Measurements from ENCODE around the gene AP5S1.
A peak's percentile ranks its signal among the peaks of the same experiment; 100 is the strongest.
"Not testable (repeated sequence)": the region's sequence is repeated elsewhere in the genome, so short reads cannot be mapped to it uniquely, and the experiment has no call there.

Gene AP5S1

DNA sequence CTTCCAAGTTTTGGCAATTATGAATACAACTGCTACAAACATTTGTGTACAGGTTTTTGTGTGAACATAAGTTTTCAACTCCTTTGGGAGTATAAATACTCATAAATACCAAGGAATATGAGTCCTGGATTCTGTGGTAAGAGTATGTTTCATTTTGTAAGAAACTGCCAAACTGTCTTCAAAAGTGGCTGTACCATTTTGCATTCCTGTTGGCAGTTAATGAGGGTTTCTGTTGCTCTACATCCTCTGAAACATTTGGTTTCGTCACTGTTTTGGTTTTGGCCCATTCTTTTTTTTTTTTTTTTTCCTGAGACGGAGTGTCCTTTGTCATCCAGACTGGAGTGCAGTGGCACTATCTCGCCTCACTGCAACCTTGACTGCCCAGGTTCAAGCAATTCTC lies 8.5 kb downstream of the AP5S1 start:
- DNase-seq (ENCODE audit: low spot score in 2 of 2) (no peak), ATAC-seq (ENCODE audit: low read depth) (no peak)
- Mint-ChIP-seq H3K9me3 (no peaks in the 10 kb centered on the region), H3K27ac (no peak overlapping the region), H3K27me3 (no peaks in the 10 kb centered on the region), H3K4me3 (no peak overlapping the region), H3K4me1 (peaks cover 10% of the 10 kb centered on the region), H3K36me3 (peaks cover 5% of the 10 kb centered on the region)

DNA sequence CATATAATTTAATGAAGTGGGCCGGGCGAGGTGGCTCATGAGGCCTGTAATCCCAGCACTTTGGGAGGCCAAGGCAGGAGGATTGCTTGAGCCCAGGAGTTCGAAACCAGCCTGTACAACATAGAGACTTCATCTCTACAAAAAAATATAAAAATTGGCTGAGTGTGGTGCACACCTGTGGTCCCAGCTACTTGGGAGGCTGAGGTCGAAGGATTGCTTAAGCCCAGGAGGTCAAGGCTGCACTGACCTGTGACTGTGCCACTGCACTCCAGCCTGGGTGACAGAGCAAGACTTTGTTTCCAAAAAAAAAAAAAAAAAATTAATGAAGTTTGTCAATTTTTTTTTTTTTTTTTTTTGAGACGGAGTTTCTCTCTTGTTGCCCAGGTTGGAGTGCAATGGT lies 9.5 kb downstream of the AP5S1 start:
- H3K36me3 Mint-ChIP-seq, H3K27ac Mint-ChIP-seq: not testable (repeated sequence)

DNA sequence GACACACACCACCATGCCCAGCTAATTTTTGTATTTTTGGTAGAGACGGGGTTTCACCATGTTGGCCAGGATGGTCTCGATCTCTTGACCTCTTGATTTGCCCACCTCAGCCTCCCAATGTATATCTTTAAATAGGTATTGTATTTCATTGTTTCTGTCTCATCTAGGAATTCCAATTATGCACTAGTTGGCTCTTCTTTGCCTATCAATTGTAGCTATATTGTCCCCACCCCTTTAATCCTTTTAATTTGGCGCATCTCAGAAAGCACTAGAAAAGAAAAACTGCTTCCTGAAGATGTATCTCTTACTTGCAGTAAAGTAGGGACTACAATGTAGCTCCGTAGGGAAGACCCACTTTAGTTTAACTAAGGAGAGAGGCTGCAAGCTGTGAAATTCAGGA lies 15.8 kb downstream of the AP5S1 start:
- no peaks in the 10 kb centered on the region for H3K9me3 Mint-ChIP-seq
- H3K27ac Mint-ChIP-seq: no peak overlapping the region
- H3K27me3 Mint-ChIP-seq: no peaks in the 10 kb centered on the region
- peaks cover 4% of the 10 kb centered on the region for H3K36me3 Mint-ChIP-seq
- peaks cover 3% of the 10 kb centered on the region for H3K4me1 Mint-ChIP-seq
- no peak for DNase-seq (ENCODE audit: low spot score in 2 of 2)
- ATAC-seq (ENCODE audit: low read depth): no peak
- H3K4me3 Mint-ChIP-seq: no peak overlapping the region

More for the DNA sequence above, 9.5 kb downstream of the AP5S1 start:
- not testable (repeated sequence) for H3K4me3 Mint-ChIP-seq; DNase-seq (ENCODE audit: low spot score in 2 of 2); H3K9me3 Mint-ChIP-seq; H3K27me3 Mint-ChIP-seq; ATAC-seq (ENCODE audit: low read depth)
- peaks cover 11% of the 10 kb centered on the region for H3K4me1 Mint-ChIP-seq

DNA sequence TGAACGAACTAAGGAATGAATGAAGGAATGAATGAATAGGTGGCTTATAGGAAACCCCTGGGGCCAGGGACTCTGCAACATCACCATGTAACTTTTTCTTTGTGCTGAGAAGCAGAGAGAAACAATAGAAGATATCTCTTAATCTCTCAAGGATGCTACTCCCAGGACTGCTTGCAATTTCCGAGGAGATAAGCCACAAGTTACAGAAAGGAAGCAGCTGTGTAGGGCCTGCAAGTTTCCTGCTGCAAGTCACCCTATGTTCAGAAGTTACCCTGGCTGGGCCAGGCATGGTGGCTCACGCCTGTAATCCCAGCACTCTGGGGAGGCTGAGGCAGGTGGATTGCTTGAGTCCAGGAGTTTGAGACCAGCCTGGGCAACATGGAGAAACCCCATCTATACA lies 19.0 kb downstream of the AP5S1 start:
- ATAC-seq (ENCODE audit: low read depth): no peak
- DNase-seq (ENCODE audit: low spot score in 2 of 2): no peak
- Mint-ChIP-seq H3K27me3 (no peaks in the 10 kb centered on the region), H3K36me3 (peaks cover 2% of the 10 kb centered on the region), H3K4me1 (no peaks in the 10 kb centered on the region), H3K4me3 (no peak overlapping the region), H3K9me3 (no peaks in the 10 kb centered on the region), H3K27ac (no peak overlapping the region)

DNA sequence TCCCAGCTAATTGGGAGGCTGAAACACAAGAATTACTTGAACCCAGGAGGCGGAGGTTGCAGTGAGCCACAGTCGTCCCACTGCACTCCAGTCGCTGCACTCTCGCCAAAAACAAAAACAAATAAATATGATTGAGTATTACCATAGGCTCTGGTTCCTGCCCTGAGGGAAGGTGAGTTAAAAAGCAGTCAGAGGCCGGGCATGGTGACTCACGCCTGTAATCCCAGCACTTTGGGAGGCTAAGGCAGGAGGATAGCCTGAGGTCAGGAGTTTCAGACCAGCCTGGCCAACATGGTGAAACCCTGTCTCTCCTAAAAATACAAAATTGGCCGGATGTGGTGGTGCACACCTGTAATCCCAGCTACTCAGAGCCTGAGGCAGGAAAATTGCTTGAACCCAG lies 19.9 kb downstream of the AP5S1 start:
- H3K36me3 Mint-ChIP-seq; H3K4me1 Mint-ChIP-seq; H3K27me3 Mint-ChIP-seq; ATAC-seq (ENCODE audit: low read depth); H3K9me3 Mint-ChIP-seq; H3K27ac Mint-ChIP-seq; DNase-seq (ENCODE audit: low spot score in 2 of 2); H3K4me3 Mint-ChIP-seq: not testable (repeated sequence)

DNA sequence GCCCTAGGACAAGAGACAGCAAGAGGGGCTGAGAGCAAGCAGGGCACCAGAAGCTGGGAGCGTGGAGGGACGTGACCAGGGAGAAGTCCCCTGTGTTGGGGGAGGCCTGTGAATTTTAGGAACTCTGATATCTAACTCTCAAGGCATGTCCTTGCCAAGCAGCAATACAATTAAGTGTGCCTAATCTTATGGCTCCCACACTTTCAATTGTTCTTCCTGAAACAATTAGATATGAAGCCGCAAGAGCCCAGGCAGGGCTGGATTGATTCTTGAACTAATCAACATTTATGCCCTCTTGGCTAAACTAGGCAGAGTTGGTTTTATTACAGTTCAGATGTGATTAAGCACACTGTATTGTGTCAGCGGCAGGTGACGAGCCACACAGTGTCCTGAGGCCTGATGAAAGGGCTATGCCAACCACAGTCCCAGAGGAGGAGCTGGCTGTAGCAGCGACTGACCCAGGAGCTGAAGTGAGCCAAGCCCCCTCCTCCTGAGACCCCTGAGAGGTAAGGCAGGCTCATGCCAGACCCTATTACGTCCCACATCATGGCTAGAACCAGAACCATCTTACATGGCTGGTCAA lies 22.1 kb downstream of the AP5S1 start:
- no peak overlapping the region for H3K27ac Mint-ChIP-seq
- H3K9me3 Mint-ChIP-seq: no peaks in the 10 kb centered on the region
- H3K27me3 Mint-ChIP-seq: no peaks in the 10 kb centered on the region
- DNase-seq (ENCODE audit: low spot score in 2 of 2) (no peak), ATAC-seq (ENCODE audit: low read depth) (no peak)
- H3K36me3 Mint-ChIP-seq: peaks cover 2% of the 10 kb centered on the region
- H3K4me3 Mint-ChIP-seq: no peak overlapping the region
- peaks cover 4% of the 10 kb centered on the region for H3K4me1 Mint-ChIP-seq

DNA sequence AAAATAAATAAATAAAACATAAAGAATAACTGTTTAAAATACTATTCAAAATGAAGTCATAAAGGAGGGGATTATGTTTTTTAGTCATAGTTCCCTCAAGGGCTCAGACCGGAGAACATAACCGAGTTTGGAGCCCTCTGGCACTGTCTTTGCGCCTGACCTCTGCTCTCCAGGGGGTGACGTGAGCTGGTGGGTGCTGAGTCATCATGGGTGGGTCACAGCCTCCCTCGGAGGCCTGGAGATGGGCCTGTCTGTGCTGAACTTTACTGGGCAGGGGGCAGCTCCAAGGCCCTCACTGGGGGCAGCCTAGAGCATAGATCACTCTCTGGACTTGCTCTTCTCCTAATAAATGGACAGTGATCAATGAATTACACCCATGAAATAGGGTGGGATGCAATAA lies 23.1 kb downstream of the AP5S1 start:
- H3K9me3 Mint-ChIP-seq: no peaks in the 10 kb centered on the region
- ATAC-seq (ENCODE audit: low read depth): no peak
- H3K27ac Mint-ChIP-seq: no peak overlapping the region
- peaks cover 7% of the 10 kb centered on the region for H3K4me1 Mint-ChIP-seq
- peaks cover 2% of the 10 kb centered on the region for H3K36me3 Mint-ChIP-seq
- H3K4me3 Mint-ChIP-seq: no peak overlapping the region
- DNase-seq (ENCODE audit: low spot score in 2 of 2): no peak
- H3K27me3 Mint-ChIP-seq: no peaks in the 10 kb centered on the region

DNA sequence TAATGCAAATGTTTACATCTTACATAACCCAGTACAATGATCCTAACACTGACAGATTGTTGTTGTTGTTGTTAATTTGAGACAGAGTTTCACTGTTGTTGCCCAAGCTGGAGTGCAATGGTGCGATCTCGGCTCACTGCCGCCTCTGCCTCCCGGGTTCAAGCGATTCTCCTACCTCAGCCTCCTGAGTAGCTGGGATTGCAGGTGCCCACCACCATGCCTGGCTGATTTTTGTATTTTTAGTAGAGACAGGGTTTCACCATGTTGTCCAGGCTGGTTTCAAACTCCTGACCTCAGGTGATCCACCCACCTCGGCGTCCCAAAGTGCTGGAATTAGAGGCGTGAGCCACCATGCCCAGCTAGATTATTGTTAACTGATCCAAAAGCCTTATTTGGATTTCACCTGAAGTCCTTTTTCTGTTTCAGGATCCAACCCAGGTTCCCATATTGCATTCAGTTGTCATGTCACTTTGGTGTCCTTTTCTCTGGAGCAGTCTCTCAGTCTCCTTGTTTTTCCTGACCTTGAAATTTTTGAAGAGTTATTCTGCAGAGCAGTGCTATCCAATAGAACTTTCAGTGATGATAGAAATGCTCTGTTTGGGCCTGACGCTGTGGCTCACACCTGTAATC lies 23.8 kb downstream of the AP5S1 start:
- DNase-seq (ENCODE audit: low spot score in 2 of 2); ATAC-seq (ENCODE audit: low read depth); H3K27ac Mint-ChIP-seq; H3K4me3 Mint-ChIP-seq; H3K36me3 Mint-ChIP-seq; H3K9me3 Mint-ChIP-seq; H3K27me3 Mint-ChIP-seq: not testable (repeated sequence)
- peaks cover 13% of the 10 kb centered on the region for H3K4me1 Mint-ChIP-seq

DNA sequence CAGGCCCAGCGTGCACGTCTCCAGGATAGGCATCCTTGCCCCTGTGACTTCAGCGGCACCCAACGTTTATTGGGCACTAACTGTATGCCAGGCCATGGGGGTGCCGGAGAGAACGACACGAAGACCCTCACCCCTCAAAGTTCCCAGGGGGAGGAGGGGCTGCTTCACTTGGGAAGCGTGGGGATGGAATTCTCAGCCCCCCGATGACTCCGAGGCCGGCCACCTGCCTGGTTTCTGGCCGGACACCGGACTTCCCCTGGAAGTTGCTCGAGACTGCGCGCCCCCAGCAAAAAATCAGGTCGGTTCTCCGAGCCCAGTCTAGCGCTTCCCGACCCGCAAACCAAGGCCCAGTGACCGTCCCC lies 26.0 kb downstream of the AP5S1 start:
- Mint-ChIP-seq H3K4me3 (peak overlapping the region; percentile 91), H3K36me3 (no peaks in the 10 kb centered on the region)

DNA sequence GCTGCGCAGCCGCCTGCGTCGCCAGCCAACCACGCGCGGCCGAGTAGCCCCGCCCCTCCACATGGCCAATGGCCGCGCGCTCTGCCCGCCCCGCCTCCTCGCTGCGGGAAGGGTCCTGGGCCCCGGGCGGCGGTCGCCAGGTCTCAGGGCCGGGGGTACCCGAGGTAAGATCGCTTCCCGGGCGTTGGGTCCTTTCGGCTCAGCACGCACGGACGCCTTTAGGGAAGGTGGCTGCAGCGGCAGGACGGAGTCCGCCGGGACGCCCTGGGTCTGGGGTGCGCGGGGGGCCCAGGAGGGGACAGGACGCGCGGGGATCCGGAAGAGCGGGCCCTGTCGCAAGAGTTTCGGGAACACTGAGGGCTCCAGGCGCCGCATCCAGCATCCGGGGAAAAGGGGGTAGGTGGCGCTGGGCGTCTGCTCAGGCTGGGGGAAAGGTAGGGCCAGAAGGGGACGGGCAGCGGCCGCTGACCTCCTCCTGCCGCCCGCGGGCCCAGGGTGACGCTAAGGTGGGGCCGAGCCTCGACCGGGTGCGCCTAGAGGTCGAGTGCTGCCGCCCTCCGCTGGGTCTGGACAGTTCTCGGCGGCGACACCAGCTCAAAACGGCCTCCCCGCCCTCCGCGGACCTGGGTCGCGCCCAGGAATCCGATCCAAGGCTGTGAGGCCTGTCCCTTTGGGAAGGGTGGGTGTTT lies 26.5 kb downstream of the AP5S1 start, which contains the start of gene MAVS:
Gene MAVS, plus strand, starts transcription at position 95 of the 689 bp plus-strand sequence. CDS start 7,791 bp downstream, outside the sequence.
- Mint-ChIP-seq H3K27ac (peak within 1 kb of the TSS; percentile 86), H3K27me3 (no peaks in the 10 kb centered on the region), H3K4me1 (peaks cover 16% of the 10 kb centered on the region), H3K36me3 (no peaks in the 10 kb centered on the region), H3K9me3 (no peaks in the 10 kb centered on the region), H3K4me3 (peak within 1 kb of the TSS; percentile 91)
- ATAC-seq (ENCODE audit: low read depth) (peak; percentile 98), DNase-seq (ENCODE audit: low spot score in 2 of 2) (peak; percentile 68 to 76)

More for the DNA sequence above, 26.0 kb downstream of the AP5S1 start:
- no peaks in the 10 kb centered on the region for H3K27me3 Mint-ChIP-seq
- peak in 1 of 2 donors; percentile 31 for DNase-seq (ENCODE audit: low spot score in 2 of 2)
- peak overlapping the region; percentile 86 for H3K27ac Mint-ChIP-seq
- ATAC-seq (ENCODE audit: low read depth): no peak
- H3K4me1 Mint-ChIP-seq: peaks cover 16% of the 10 kb centered on the region
- no peaks in the 10 kb centered on the region for H3K9me3 Mint-ChIP-seq

DNA sequence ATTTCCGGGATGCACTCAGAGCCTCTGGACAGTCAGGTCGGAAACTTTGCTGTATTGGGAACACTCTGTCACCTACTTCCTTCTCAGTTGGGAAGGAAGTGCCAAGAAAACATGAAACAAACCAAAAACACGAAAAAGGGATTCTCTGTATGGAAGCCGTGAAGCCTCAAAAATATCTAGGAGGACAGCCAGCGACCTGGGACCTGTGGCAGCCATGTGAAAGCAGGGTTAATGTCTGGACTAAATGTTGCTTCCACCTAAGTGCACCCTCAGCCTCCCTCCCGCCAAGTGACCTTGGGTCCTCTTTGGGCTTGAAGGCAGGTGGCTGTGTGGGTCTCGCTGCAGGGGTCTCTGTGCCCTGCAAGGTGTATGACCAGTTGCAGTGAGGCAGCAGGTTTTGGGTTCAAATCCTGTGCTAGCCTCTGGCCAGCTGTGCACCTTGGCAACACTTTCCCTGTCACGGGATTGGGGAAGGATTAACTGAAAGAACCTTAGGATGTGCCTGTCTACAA lies 27.1 kb downstream of the AP5S1 start:
- no peak for DNase-seq (ENCODE audit: low spot score in 2 of 2)
- no peaks in the 10 kb centered on the region for H3K36me3 Mint-ChIP-seq
- H3K27me3 Mint-ChIP-seq: no peaks in the 10 kb centered on the region
- ATAC-seq (ENCODE audit: low read depth): no peak
- peaks cover 16% of the 10 kb centered on the region for H3K4me1 Mint-ChIP-seq
- H3K9me3 Mint-ChIP-seq: no peaks in the 10 kb centered on the region
- H3K4me3 Mint-ChIP-seq: peak overlapping the region; percentile 91
- H3K27ac Mint-ChIP-seq: peak overlapping the region; percentile 86

DNA sequence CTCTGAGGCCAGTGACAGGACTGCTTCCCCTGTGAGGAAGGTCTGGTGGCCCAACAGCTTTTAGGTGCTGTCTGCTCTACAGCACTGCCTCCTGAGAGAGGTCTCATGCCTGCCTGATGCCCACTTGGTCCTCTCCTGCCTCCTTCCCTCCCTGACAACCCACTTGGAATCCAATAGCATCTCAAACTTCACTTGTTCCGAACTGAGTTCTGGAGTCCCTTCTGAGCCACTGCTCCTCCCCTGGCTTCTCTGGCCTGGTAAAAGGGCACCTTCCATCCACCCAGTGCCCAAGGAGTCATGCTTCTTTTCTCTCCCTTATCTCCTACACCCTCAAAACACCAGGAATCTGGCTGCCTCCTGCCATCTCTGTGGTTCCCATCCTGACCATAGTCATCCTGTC lies 28.2 kb downstream of the AP5S1 start:
- peak overlapping the region; percentile 51 for H3K4me3 Mint-ChIP-seq
- H3K36me3 Mint-ChIP-seq: no peaks in the 10 kb centered on the region
- H3K27ac Mint-ChIP-seq: peak overlapping the region; percentile 80
- DNase-seq (ENCODE audit: low spot score in 2 of 2) (no peak), ATAC-seq (ENCODE audit: low read depth) (no peak)
- peaks cover 16% of the 10 kb centered on the region for H3K4me1 Mint-ChIP-seq
- H3K27me3 Mint-ChIP-seq: no peaks in the 10 kb centered on the region
- H3K9me3 Mint-ChIP-seq: no peaks in the 10 kb centered on the region

DNA sequence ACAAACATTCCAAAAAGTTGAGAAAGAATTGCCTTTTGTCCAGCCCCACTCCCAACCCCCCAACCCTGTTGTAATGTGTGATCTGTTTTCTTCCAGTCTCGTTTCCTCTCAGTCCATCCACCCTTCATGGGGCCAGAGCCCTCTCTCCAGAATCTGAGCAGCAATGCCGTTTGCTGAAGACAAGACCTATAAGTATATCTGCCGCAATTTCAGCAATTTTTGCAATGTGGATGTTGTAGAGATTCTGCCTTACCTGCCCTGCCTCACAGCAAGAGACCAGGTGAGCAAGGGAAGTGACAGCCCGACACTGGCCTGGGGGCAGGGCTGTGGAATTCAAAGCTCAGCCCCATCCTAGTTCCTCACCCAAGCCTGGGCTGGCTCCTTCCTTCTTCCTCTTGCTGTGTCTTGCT lies 34.1 kb downstream of the AP5S1 start:
- Mint-ChIP-seq H3K4me1 (peaks cover 7% of the 10 kb centered on the region), H3K36me3 (peaks cover 17% of the 10 kb centered on the region), H3K27ac (no peak overlapping the region), H3K4me3 (no peak overlapping the region), H3K27me3 (no peaks in the 10 kb centered on the region), H3K9me3 (no peaks in the 10 kb centered on the region)
- no peak for ATAC-seq (ENCODE audit: low read depth)
- no peak for DNase-seq (ENCODE audit: low spot score in 2 of 2)

DNA sequence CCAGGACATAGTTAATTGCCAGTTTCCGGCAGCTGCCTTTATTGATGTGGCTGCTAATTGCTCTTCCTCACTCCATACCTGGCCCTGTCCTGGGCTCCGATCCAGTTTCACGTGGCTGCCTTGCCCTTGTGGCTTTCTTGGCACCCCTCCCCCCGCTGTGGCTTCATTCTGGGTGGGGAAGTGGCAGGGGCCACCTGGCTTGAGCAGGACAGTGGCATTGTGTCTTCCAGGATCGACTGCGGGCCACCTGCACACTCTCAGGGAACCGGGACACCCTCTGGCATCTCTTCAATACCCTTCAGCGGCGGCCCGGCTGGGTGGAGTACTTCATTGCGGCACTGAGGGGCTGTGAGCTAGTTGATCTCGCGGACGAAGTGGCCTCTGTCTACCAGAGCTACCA lies 37.1 kb downstream of the AP5S1 start:
- H3K27me3 Mint-ChIP-seq: no peaks in the 10 kb centered on the region
- no peak for ATAC-seq (ENCODE audit: low read depth)

More for the DNA sequence above, 37.1 kb downstream of the AP5S1 start:
- Mint-ChIP-seq H3K4me1 (peaks cover 9% of the 10 kb centered on the region), H3K27ac (no peak overlapping the region), H3K36me3 (peaks cover 24% of the 10 kb centered on the region), H3K9me3 (no peaks in the 10 kb centered on the region), H3K4me3 (no peak overlapping the region)
- DNase-seq (ENCODE audit: low spot score in 2 of 2): no peak

Measured in memory B cell (primary cell).